ENCODE data around the gene PBLD.

The PBLD gene

DNA sequence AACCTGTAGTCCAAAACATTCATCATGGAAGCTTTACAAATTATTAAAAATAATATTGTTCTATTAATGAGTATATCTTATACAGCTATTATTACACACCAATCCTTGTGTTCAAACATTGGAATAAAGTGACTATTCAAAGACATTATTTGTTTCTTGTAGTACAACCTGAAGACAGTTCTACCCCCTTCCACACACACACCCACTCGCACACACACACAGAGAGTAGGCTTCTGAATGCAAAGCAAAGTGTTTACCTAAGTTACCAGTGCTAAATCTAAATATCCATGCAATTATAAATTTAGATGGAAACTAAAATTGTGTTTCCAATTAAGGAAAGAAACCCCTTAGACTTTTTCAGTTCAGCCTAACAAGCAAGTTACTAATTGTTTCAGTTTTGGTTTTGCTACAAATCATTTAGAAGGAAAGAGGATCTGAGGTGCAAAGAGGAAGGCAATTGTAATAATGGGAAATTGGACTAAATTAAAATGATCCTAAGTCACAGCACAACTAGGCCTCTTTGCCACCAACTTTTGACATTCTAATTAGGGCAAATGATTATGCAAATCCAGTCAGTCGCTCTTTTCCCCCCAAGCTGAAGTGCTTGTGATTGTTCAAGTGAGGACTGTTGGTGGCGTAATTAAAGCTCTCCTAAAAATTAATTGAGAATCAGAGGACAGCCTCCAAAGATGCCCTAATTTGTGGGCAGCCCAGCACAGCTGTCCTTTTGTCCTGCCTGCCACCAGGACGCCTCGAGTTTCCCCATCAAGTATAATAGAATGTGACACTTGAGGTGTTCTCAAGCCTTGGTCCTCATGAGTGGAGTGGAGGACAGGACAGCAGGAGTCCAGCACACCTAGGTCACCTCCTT, 80.9 kb downstream of the PBLD start:
- H3K23ac ChIP-seq (ENCODE audit: low read length in 2 of 2) = no peak overlapping the region
- H2AFZ ChIP-seq (ENCODE audit: low read depth, low read length) = no peak overlapping the region
- H3K36me3 ChIP-seq (ENCODE audit: control insufficient read depth in 1 of 2, insufficient read depth in 2 of 2, low read depth in 1 of 2, low read length in 2 of 2) = no peaks in the 10 kb centered on the region
- H2BK5ac ChIP-seq (ENCODE audit: low read depth, low read length, poor library complexity, severe bottlenecking) = no peak overlapping the region
- no peak overlapping the region for H3K4me2 ChIP-seq (ENCODE audit: low read length, poor library complexity, severe bottlenecking)
- H2BK15ac ChIP-seq (ENCODE audit: low read depth, poor library complexity, severe bottlenecking) = no peak overlapping the region
- H2BK12ac ChIP-seq (ENCODE audit: low read length in 2 of 2) = no peak overlapping the region
- H3K14ac ChIP-seq (ENCODE audit: low read length in 2 of 2) = no peak overlapping the region
- no peak overlapping the region for H4K8ac ChIP-seq (ENCODE audit: low read length)
- H3K27ac ChIP-seq (ENCODE audit: low read length, poor library complexity, severe bottlenecking) = no peak overlapping the region
- H3K9me3 ChIP-seq (ENCODE audit: control insufficient read depth, low read length) = no peaks in the 10 kb centered on the region
- H2AK5ac ChIP-seq (ENCODE audit: low read length, severe bottlenecking) = no peak overlapping the region
- no peaks in the 10 kb centered on the region for H3K79me1 ChIP-seq (replicated peaks; ENCODE audit: low read length, poor library complexity, severe bottlenecking)
- H3K4me3 ChIP-seq (ENCODE audit: insufficient read depth in 1 of 2, low read depth in 1 of 2, low read length in 2 of 2) = no peak overlapping the region
- H4K91ac ChIP-seq (ENCODE audit: low read length) = no peak overlapping the region
- DNase-seq = no peak
- H2BK120ac ChIP-seq (ENCODE audit: low read depth, low read length) = no peak overlapping the region
- H3K18ac ChIP-seq (ENCODE audit: low read depth in 1 of 2, low read length in 2 of 2) = no peak overlapping the region
- no peaks in the 10 kb centered on the region for H3K4me1 ChIP-seq (ENCODE audit: control insufficient read depth, insufficient read depth, low read depth, low read length)
- peaks cover 4 to 9% of the 10 kb centered on the region in 2 experiments for H3K27me3 ChIP-seq (ENCODE audit: control insufficient read depth in 1 of 2, insufficient read depth in 1 of 2, low read length in 2 of 2)
- no peak overlapping the region for H3K4ac ChIP-seq (ENCODE audit: low read depth in 1 of 2, low read length in 2 of 2)
- 82% methylated on average over 4 of the region's 5 CpGs for WGBS
- no peak overlapping the region for H3K9ac ChIP-seq (ENCODE audit: low read length)

DNA sequence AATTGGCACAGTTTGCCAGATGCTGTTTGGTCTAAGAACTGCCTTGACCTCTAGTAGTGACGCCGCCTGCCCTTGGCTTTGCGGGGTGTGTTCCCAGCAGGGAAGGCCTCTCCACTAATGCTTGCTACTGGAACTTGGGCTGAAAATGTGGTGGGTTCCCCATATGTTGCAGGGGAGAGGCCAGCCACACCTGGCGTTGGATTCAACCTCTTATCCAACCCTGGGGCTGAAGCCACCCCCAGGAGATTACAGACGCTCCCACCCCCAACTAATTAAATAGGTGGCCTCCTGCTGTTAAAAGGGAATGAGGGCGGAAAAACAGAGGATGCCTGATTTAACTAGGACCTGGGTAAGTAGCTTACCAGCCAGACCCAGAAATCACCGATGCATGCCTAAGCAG, 81.6 kb downstream of the PBLD start:
- no peak overlapping the region for H3K4me2 ChIP-seq (ENCODE audit: low read length, poor library complexity, severe bottlenecking)
- H2BK5ac ChIP-seq (ENCODE audit: low read depth, low read length, poor library complexity, severe bottlenecking) = no peak overlapping the region
- no peak overlapping the region for H2BK12ac ChIP-seq (ENCODE audit: low read length in 2 of 2)
- H3K27ac ChIP-seq (ENCODE audit: low read length, poor library complexity, severe bottlenecking) = no peak overlapping the region
- H3K9ac ChIP-seq (ENCODE audit: low read length) = no peak overlapping the region
- no peak overlapping the region for H4K8ac ChIP-seq (ENCODE audit: low read length)
- no peak overlapping the region for H2AFZ ChIP-seq (ENCODE audit: low read depth, low read length)
- 55% methylated on average over 5 of the region's 7 CpGs for WGBS
- DNase-seq = no peak
- no peak overlapping the region for H2AK5ac ChIP-seq (ENCODE audit: low read length, severe bottlenecking)
- peak overlapping the region in 1 of 2 experiments; percentile 20 for H3K4me3 ChIP-seq (ENCODE audit: insufficient read depth in 1 of 2, low read depth in 1 of 2, low read length in 2 of 2)
- H3K36me3 ChIP-seq (ENCODE audit: control insufficient read depth in 1 of 2, insufficient read depth in 2 of 2, low read depth in 1 of 2, low read length in 2 of 2) = no peaks in the 10 kb centered on the region
- H3K18ac ChIP-seq (ENCODE audit: low read depth in 1 of 2, low read length in 2 of 2) = no peak overlapping the region
- no peak overlapping the region for H3K4ac ChIP-seq (ENCODE audit: low read depth in 1 of 2, low read length in 2 of 2)
- no peak overlapping the region for H3K23ac ChIP-seq (ENCODE audit: low read length in 2 of 2)
- H2BK15ac ChIP-seq (ENCODE audit: low read depth, poor library complexity, severe bottlenecking) = no peak overlapping the region
- H4K91ac ChIP-seq (ENCODE audit: low read length) = no peak overlapping the region
- H3K9me3 ChIP-seq (ENCODE audit: control insufficient read depth, low read length) = no peaks in the 10 kb centered on the region
- H3K27me3 ChIP-seq (ENCODE audit: control insufficient read depth in 1 of 2, insufficient read depth in 1 of 2, low read length in 2 of 2) = peaks cover 4 to 9% of the 10 kb centered on the region in 2 experiments
- no peaks in the 10 kb centered on the region for H3K79me1 ChIP-seq (replicated peaks; ENCODE audit: low read length, poor library complexity, severe bottlenecking)
- H3K4me1 ChIP-seq (ENCODE audit: control insufficient read depth, insufficient read depth, low read depth, low read length) = no peaks in the 10 kb centered on the region
- no peak overlapping the region for H2BK120ac ChIP-seq (ENCODE audit: low read depth, low read length)
- no peak overlapping the region for H3K14ac ChIP-seq (ENCODE audit: low read length in 2 of 2)

DNA sequence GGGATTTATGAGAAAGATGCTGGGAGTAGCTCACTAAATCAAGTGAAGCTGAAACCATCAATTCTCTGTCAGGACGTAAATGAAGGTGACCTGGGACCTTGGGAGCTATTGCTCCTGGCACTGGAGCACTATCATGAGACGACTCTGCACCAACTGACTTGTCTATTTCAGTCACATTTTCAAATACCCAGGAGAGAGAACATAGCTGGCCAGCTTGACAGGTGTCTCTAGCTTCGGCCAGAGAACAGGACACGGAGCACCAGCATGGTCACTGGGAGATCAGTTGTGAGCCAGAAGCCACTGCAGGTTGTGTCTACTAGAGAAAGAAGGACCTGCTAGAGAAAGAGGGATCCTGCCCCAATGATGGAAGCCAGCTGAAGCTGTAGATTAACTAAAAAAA, 83.4 kb downstream of the PBLD start:
- Histone ChIP-seq H3K18ac (ENCODE audit: low read depth in 1 of 2, low read length in 2 of 2) (no peak overlapping the region), H3K4me2 (ENCODE audit: low read length, poor library complexity, severe bottlenecking) (no peak overlapping the region), H4K91ac (ENCODE audit: low read length) (no peak overlapping the region), H3K4ac (ENCODE audit: low read depth in 1 of 2, low read length in 2 of 2) (no peak overlapping the region), H3K23ac (ENCODE audit: low read length in 2 of 2) (no peak overlapping the region), H3K4me3 (ENCODE audit: insufficient read depth in 1 of 2, low read depth in 1 of 2, low read length in 2 of 2) (no peak overlapping the region), H3K4me1 (ENCODE audit: control insufficient read depth, insufficient read depth, low read depth, low read length) (no peaks in the 10 kb centered on the region), H2BK15ac (ENCODE audit: low read depth, poor library complexity, severe bottlenecking) (no peak overlapping the region), H3K27ac (ENCODE audit: low read length, poor library complexity, severe bottlenecking) (no peak overlapping the region), H4K8ac (ENCODE audit: low read length) (no peak overlapping the region), H3K27me3 (ENCODE audit: control insufficient read depth in 1 of 2, insufficient read depth in 1 of 2, low read length in 2 of 2) (peaks cover 4 to 9% of the 10 kb centered on the region in 2 experiments), H2BK12ac (ENCODE audit: low read length in 2 of 2) (no peak overlapping the region), H3K14ac (ENCODE audit: low read length in 2 of 2) (no peak overlapping the region), H2BK120ac (ENCODE audit: low read depth, low read length) (no peak overlapping the region), H2AK5ac (ENCODE audit: low read length, severe bottlenecking) (no peak overlapping the region), H2BK5ac (ENCODE audit: low read depth, low read length, poor library complexity, severe bottlenecking) (no peak overlapping the region), H3K36me3 (ENCODE audit: control insufficient read depth in 1 of 2, insufficient read depth in 2 of 2, low read depth in 1 of 2, low read length in 2 of 2) (no peaks in the 10 kb centered on the region), H3K79me1 (replicated peaks; ENCODE audit: low read length, poor library complexity, severe bottlenecking) (no peaks in the 10 kb centered on the region), H3K9ac (ENCODE audit: low read length) (no peak overlapping the region), H2AFZ (ENCODE audit: low read depth, low read length) (no peak overlapping the region), H3K9me3 (ENCODE audit: control insufficient read depth, low read length) (no peaks in the 10 kb centered on the region)
- 89% methylated on average over 4 of the region's 4 CpGs for WGBS
- no peak for DNase-seq

DNA sequence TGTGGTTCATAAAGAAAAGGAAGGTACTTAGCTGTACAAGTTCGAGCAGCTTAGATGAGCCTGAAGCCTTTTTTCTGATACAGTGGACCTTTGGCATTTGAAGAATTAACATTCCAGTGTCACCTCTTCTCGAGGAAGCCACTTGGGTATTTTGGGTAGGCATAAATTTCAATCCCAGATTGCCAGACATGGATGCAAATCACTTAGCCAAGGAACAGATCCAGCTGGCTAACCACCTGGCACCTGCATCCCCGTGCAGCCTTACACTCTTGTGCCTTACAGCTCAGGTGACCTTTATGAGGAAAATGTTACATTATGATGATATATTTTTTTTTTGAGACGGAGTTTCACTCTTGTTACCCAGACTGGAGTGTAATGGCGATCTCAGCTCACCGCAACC, 84.8 kb downstream of the PBLD start:
- no peak overlapping the region for H3K23ac ChIP-seq (ENCODE audit: low read length in 2 of 2)
- H3K27me3 ChIP-seq (ENCODE audit: control insufficient read depth in 1 of 2, insufficient read depth in 1 of 2, low read length in 2 of 2) = peaks cover 4 to 5% of the 10 kb centered on the region in 2 experiments
- H3K27ac ChIP-seq (ENCODE audit: low read length, poor library complexity, severe bottlenecking) = no peak overlapping the region
- no peak overlapping the region for H3K9ac ChIP-seq (ENCODE audit: low read length)
- no peak overlapping the region for H2BK12ac ChIP-seq (ENCODE audit: low read length in 2 of 2)
- no peak overlapping the region for H3K14ac ChIP-seq (ENCODE audit: low read length in 2 of 2)
- no peak overlapping the region for H3K4me3 ChIP-seq (ENCODE audit: insufficient read depth in 1 of 2, low read depth in 1 of 2, low read length in 2 of 2)
- H3K4me2 ChIP-seq (ENCODE audit: low read length, poor library complexity, severe bottlenecking) = no peak overlapping the region
- DNase-seq = no peak
- 79% methylated on average over 6 of the region's 6 CpGs for WGBS
- H2AFZ ChIP-seq (ENCODE audit: low read depth, low read length) = no peak overlapping the region
- H3K36me3 ChIP-seq (ENCODE audit: control insufficient read depth in 1 of 2, insufficient read depth in 2 of 2, low read depth in 1 of 2, low read length in 2 of 2) = no peaks in the 10 kb centered on the region
- no peak overlapping the region for H2BK5ac ChIP-seq (ENCODE audit: low read depth, low read length, poor library complexity, severe bottlenecking)
- no peaks in the 10 kb centered on the region for H3K9me3 ChIP-seq (ENCODE audit: control insufficient read depth, low read length)
- H2BK15ac ChIP-seq (ENCODE audit: low read depth, poor library complexity, severe bottlenecking) = no peak overlapping the region
- H4K8ac ChIP-seq (ENCODE audit: low read length) = no peak overlapping the region
- H4K91ac ChIP-seq (ENCODE audit: low read length) = no peak overlapping the region
- H2AK5ac ChIP-seq (ENCODE audit: low read length, severe bottlenecking) = no peak overlapping the region
- no peaks in the 10 kb centered on the region for H3K4me1 ChIP-seq (ENCODE audit: control insufficient read depth, insufficient read depth, low read depth, low read length)
- H3K79me1 ChIP-seq (replicated peaks; ENCODE audit: low read length, poor library complexity, severe bottlenecking) = no peaks in the 10 kb centered on the region
- no peak overlapping the region for H2BK120ac ChIP-seq (ENCODE audit: low read depth, low read length)
- no peak overlapping the region for H3K4ac ChIP-seq (ENCODE audit: low read depth in 1 of 2, low read length in 2 of 2)
- no peak overlapping the region for H3K18ac ChIP-seq (ENCODE audit: low read depth in 1 of 2, low read length in 2 of 2)

Measured in mesenchymal stem cell (in vitro differentiated cells and primary cell).